ENCODE data around the gene DTNA. TPM values are rescaled to one million over a fixed set of nuclear protein-coding genes. Genes with fewer than 3 reads are reported as not detected.
A peak's percentile ranks its signal among the peaks of the same experiment; 100 is the strongest.
"Not testable (repeated sequence)": the region's sequence is repeated elsewhere in the genome, so short reads cannot be mapped to it uniquely, and the experiment has no call there.

The DTNA gene
- total and polyA plus RNA-seq, 3 experiments from 2014 or later = not detected

DNA sequence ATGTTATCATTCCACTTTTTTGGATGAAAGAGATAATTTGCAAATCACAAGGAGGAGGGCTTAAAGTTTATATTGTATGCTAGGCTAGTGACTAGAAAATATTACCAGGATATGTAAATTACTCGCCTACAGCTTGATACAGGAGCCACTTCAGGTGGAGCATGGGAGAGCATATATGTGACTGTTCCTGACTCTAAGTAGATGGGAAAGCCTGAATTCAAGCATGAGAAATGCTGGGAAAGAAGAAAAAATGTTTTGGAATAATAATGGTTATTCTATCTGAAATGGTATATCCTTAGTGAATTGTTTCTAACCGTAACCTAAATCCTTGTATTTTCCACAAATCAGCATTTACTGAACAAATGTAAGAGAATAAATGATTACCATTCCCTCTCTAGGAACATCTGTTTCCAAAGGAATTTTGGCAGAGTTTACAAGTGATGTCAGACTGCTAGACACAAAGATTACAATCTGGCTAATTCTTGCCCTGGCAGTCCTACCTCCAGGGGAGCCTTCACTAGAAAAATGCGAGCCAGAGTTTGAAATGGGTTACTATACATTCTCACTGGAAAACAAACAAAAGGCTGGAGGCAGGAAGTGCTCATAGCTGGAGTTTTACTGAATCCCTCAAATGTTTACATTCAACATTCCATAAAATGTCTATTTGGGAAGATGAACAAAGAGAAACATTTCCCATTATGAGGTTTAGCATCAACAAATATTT, 201.7 kb downstream of the DTNA start:
- no peaks in the 10 kb centered on the region for H3K36me3 Mint-ChIP-seq
- H3K27ac Mint-ChIP-seq = no peak overlapping the region
- POLR2A ChIA-PET = no interaction called here

DNA sequence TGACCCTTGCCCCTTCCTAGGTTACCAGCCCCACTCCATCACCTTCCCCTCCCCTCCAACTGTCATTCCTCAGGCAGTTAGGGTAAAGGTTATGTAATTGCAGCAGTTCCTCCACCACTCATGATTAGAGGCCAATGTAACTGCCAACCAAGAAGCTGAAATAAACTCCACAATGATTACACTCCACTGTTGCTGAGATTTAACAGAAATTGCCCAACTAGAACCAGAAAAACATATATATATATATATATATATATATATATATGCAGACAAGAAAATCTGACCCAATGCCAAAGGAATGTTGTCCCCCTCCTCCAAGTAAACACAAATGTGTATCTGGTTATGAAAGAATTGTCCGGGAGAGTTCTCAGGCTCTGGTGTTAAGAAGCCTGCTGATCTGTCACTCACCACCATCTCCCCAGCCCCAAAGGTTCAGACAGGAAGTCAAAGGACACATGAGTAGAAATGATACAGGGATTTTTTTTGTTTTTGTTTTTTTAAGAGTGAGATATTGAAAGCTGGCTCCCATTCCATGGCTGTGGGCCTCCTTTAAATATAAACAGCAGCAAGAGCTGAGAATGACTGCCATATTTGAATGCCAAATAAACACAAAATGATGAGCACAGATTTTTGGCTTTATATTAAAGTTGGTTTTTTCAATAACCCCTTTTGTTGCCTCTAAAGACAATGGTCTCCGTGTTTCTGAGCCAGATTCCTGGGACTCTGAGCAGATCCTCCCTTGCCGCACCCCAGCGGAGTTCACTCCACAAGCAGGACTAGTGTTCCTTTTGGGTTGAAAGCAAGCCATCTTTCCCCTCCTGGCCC, 204.0 kb downstream of the DTNA start:
- H3K27ac Mint-ChIP-seq = no peak overlapping the region
- H3K36me3 Mint-ChIP-seq = no peaks in the 10 kb centered on the region
- H3K36me3 ChIP-seq (ENCODE audit: insufficient read depth, low read length) = no peaks in the 10 kb centered on the region
- H3K4me1 ChIP-seq (ENCODE audit: insufficient read depth, low read length) = no peaks in the 10 kb centered on the region
- H3K27me3 Mint-ChIP-seq = peaks cover 5 to 7% of the 10 kb centered on the region in 2 donors
- H3K4me3 Mint-ChIP-seq = no peak overlapping the region
- H3K9me3 ChIP-seq (ENCODE audit: low read length) = no peaks in the 10 kb centered on the region
- no peaks in the 10 kb centered on the region for H3K4me1 Mint-ChIP-seq
- CTCF ChIA-PET = no interaction called here
- no peaks in the 10 kb centered on the region for H3K9me3 Mint-ChIP-seq
- no peaks in the 10 kb centered on the region for H3K27me3 ChIP-seq (ENCODE audit: insufficient read depth, low read length, poor library complexity, severe bottlenecking)
- no peak for DNase-seq
- no peak overlapping the region for H3K4me3 ChIP-seq (ENCODE audit: low read length)
- no peak overlapping the region for H3K27ac ChIP-seq (ENCODE audit: low read depth, low read length)
- POLR2A ChIA-PET = no interaction called here

More for the DNA sequence above, 201.7 kb downstream of the DTNA start:
- no peak for DNase-seq
- no peaks in the 10 kb centered on the region for H3K4me1 ChIP-seq (ENCODE audit: insufficient read depth, low read length)
- H3K4me3 ChIP-seq (ENCODE audit: low read length) = no peak overlapping the region
- no peaks in the 10 kb centered on the region for H3K4me1 Mint-ChIP-seq
- H3K9me3 ChIP-seq (ENCODE audit: low read length) = no peaks in the 10 kb centered on the region
- no peaks in the 10 kb centered on the region for H3K27me3 ChIP-seq (ENCODE audit: insufficient read depth, low read length, poor library complexity, severe bottlenecking)
- H3K27ac ChIP-seq (ENCODE audit: low read depth, low read length) = no peak overlapping the region
- CTCF ChIA-PET = no interaction called here
- no peaks in the 10 kb centered on the region for H3K9me3 Mint-ChIP-seq
- H3K36me3 ChIP-seq (ENCODE audit: insufficient read depth, low read length) = no peaks in the 10 kb centered on the region
- H3K4me3 Mint-ChIP-seq = no peak overlapping the region
- H3K27me3 Mint-ChIP-seq = peaks cover 5 to 7% of the 10 kb centered on the region in 2 donors

DNA sequence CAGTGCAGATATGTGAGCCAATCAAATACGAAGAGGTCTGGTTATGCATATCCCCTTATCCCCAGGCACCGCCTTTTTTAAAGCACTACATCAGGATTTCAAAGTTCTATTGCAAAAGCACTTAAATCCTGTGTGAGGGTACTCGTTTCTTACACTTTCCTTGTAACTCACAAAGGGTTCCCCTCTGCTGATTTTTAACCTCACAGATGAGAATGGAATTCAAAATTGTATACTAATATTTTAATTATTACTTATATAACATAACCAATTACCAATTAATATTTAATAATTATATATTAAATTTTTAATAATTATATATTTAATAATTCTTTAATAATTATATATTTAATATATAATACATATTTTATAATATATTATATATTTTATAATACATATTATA, 204.9 kb downstream of the DTNA start:
- no peak overlapping the region for H3K4me3 Mint-ChIP-seq
- CTCF ChIA-PET = no interaction called here
- DNase-seq = no peak
- Histone ChIP-seq H3K36me3 (ENCODE audit: insufficient read depth, low read length) (no peaks in the 10 kb centered on the region), H3K9me3 (ENCODE audit: low read length) (no peaks in the 10 kb centered on the region), H3K4me3 (ENCODE audit: low read length) (no peak overlapping the region), H3K27me3 (ENCODE audit: insufficient read depth, low read length, poor library complexity, severe bottlenecking) (no peaks in the 10 kb centered on the region), H3K27ac (ENCODE audit: low read depth, low read length) (no peak overlapping the region), H3K4me1 (ENCODE audit: insufficient read depth, low read length) (no peaks in the 10 kb centered on the region)
- H3K27me3 Mint-ChIP-seq = peaks cover 5 to 7% of the 10 kb centered on the region in 2 donors
- no peaks in the 10 kb centered on the region for H3K9me3 Mint-ChIP-seq
- H3K36me3 Mint-ChIP-seq = no peaks in the 10 kb centered on the region
- H3K27ac Mint-ChIP-seq = peak overlapping the region in 1 of 8 donors; percentile 12
- H3K4me1 Mint-ChIP-seq = no peaks in the 10 kb centered on the region
- POLR2A ChIA-PET = no interaction called here

DNA sequence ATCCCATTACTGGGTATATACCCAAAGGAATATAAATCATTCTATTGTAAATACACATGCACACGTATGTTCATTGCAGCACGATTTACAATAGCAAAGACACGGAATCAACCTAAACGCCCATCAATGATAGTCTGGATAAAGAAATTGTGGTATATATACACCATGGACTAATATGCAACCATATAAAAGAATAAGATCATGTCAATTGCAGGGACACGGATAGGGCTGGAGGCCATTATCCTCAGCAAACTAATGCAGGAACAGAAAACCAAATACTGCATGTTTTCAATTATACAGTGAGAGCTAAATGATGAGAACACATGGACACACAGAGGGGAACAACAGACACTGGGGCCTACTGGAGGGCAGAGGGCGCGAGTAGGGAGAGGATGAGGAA, 206.4 kb downstream of the DTNA start:
- H3K27me3 ChIP-seq (ENCODE audit: insufficient read depth, low read length, poor library complexity, severe bottlenecking); H3K27ac Mint-ChIP-seq; POLR2A ChIA-PET; H3K9me3 ChIP-seq (ENCODE audit: low read length); CTCF ChIA-PET; H3K4me3 Mint-ChIP-seq; H3K4me3 ChIP-seq (ENCODE audit: low read length); H3K27ac ChIP-seq (ENCODE audit: low read depth, low read length); H3K9me3 Mint-ChIP-seq; H3K4me1 Mint-ChIP-seq; DNase-seq; H3K36me3 Mint-ChIP-seq; H3K4me1 ChIP-seq (ENCODE audit: insufficient read depth, low read length); H3K36me3 ChIP-seq (ENCODE audit: insufficient read depth, low read length): not testable (repeated sequence)
- peaks cover 5 to 14% of the 10 kb centered on the region in 2 donors for H3K27me3 Mint-ChIP-seq

DNA sequence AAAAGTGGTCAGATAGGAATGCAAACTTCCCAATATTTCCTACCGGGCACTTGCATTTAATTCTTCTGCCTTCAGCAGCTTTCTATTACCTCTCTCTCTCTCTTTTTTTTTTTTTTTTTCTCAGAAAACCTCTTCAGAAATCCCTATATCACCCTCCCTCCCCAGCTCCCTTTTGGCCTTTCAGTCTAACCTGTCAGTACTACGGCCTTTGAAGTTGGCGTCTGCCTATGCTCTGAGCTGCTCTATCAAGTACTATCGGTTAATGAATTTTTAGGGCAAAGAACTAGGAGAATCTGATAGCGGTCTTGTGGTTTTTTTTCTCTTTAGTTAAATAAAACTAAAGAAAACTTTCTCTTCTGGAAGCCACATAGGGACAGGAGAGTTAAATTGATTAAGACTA, 208.8 kb downstream of the DTNA start:
- no peaks in the 10 kb centered on the region for H3K36me3 ChIP-seq (ENCODE audit: insufficient read depth, low read length)
- H3K27ac Mint-ChIP-seq = no peak overlapping the region
- H3K9me3 ChIP-seq (ENCODE audit: low read length) = no peaks in the 10 kb centered on the region
- H3K27ac ChIP-seq (ENCODE audit: low read depth, low read length) = no peak overlapping the region
- H3K9me3 Mint-ChIP-seq = no peaks in the 10 kb centered on the region
- H3K4me3 Mint-ChIP-seq = no peak overlapping the region
- no peaks in the 10 kb centered on the region for H3K4me1 ChIP-seq (ENCODE audit: insufficient read depth, low read length)
- peaks cover 5 to 16% of the 10 kb centered on the region in 2 donors for H3K27me3 Mint-ChIP-seq
- H3K27me3 ChIP-seq (ENCODE audit: insufficient read depth, low read length, poor library complexity, severe bottlenecking) = no peaks in the 10 kb centered on the region
- no peaks in the 10 kb centered on the region for H3K36me3 Mint-ChIP-seq
- ChIA-PET CTCF (no interaction called here), POLR2A (no interaction called here)
- H3K4me1 Mint-ChIP-seq = no peaks in the 10 kb centered on the region
- DNase-seq = no peak
- no peak overlapping the region for H3K4me3 ChIP-seq (ENCODE audit: low read length)

DNA sequence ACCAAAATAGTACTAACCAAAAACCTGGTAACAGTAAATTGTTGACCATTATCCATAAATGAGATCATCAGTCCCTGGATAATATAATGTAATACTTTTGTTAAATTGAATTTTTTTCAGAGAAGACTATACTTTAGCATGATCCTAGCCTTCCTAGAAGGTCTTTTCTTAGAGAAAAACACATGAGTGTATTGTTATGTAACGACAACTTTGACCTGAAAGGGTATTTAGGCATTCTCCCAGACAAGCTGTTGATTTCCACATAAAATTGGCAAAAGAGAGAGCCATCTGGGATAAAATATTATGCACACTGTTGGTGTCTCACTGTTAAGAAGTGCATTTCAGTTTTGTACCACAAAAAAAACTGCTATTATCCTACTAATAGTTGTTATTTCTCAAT, 211.1 kb downstream of the DTNA start:
- no peaks in the 10 kb centered on the region for H3K36me3 Mint-ChIP-seq
- CTCF ChIA-PET = no interaction called here
- no peak overlapping the region for H3K4me3 ChIP-seq (ENCODE audit: low read length)
- H3K27me3 Mint-ChIP-seq = peaks cover 6 to 12% of the 10 kb centered on the region in 2 donors
- no peaks in the 10 kb centered on the region for H3K9me3 Mint-ChIP-seq
- no peak overlapping the region for H3K4me3 Mint-ChIP-seq
- no peaks in the 10 kb centered on the region for H3K9me3 ChIP-seq (ENCODE audit: low read length)
- no peaks in the 10 kb centered on the region for H3K4me1 ChIP-seq (ENCODE audit: insufficient read depth, low read length)
- no peaks in the 10 kb centered on the region for H3K36me3 ChIP-seq (ENCODE audit: insufficient read depth, low read length)
- POLR2A ChIA-PET = no interaction called here
- no peak overlapping the region for H3K27ac ChIP-seq (ENCODE audit: low read depth, low read length)
- no peak for DNase-seq
- no peak overlapping the region for H3K27ac Mint-ChIP-seq
- H3K4me1 Mint-ChIP-seq = no peaks in the 10 kb centered on the region
- H3K27me3 ChIP-seq (ENCODE audit: insufficient read depth, low read length, poor library complexity, severe bottlenecking) = no peaks in the 10 kb centered on the region

DNA sequence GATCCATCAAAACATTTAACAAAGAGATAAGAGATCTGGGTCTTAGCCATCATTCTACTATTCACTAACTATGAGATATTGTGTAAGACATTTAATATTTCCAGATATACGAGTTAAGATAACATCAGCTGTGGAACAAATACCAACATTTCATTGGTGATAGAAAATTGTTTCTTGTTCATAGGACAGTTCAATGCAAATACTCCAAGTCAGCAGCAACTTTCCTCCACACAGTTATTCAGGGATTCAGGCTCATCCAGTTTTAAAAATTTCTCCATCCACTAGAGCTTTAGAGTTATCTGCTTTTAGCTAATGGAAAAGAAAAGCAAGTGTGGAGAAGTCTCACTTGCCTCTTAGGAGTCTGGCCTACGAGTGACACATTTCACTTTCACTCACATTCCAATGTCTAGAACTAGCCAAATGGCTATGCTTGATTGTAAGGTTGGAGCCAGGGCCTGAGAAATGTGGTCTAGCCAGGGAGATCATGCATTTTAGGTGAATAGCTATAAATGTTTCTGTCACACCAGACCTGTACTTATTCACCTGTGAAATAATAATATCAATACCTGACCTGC, 211.8 kb downstream of the DTNA start:
- Mint-ChIP-seq H3K9me3 (no peaks in the 10 kb centered on the region), H3K4me1 (no peaks in the 10 kb centered on the region), H3K27ac (no peak overlapping the region), H3K4me3 (no peak overlapping the region), H3K27me3 (peaks cover 6 to 12% of the 10 kb centered on the region in 2 donors), H3K36me3 (no peaks in the 10 kb centered on the region)
- Histone ChIP-seq H3K36me3 (ENCODE audit: insufficient read depth, low read length) (no peaks in the 10 kb centered on the region), H3K27ac (ENCODE audit: low read depth, low read length) (no peak overlapping the region), H3K4me1 (ENCODE audit: insufficient read depth, low read length) (no peaks in the 10 kb centered on the region), H3K27me3 (ENCODE audit: insufficient read depth, low read length, poor library complexity, severe bottlenecking) (no peaks in the 10 kb centered on the region), H3K4me3 (ENCODE audit: low read length) (no peak overlapping the region), H3K9me3 (ENCODE audit: low read length) (no peaks in the 10 kb centered on the region)
- CTCF ChIA-PET = no interaction called here
- no peak for DNase-seq
- POLR2A ChIA-PET = no interaction called here

DNA sequence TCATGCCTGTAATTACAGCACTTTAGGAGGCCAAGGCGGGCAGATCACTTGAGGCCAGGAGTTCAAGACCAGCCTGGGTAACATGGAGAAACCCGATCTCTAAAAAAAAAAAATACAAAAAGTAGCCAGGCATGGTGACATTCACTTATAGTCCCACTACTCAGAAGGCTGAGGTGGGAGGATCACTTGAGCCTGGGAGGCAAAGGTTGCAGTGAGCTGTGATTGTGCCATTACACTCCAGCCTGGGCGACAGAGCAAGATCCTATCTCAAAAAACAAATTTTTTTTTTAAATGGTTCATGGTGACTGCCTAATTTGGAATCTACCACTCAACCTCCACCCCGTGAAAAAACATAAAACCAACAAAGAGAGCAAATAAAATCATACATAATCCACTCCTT, 212.5 kb downstream of the DTNA start:
- H3K27me3 Mint-ChIP-seq = peaks cover 6 to 12% of the 10 kb centered on the region in 2 donors
- H3K4me1 Mint-ChIP-seq; H3K27me3 ChIP-seq (ENCODE audit: insufficient read depth, low read length, poor library complexity, severe bottlenecking); H3K9me3 Mint-ChIP-seq; H3K4me3 ChIP-seq (ENCODE audit: low read length); H3K4me3 Mint-ChIP-seq; H3K36me3 ChIP-seq (ENCODE audit: insufficient read depth, low read length); DNase-seq; CTCF ChIA-PET; H3K9me3 ChIP-seq (ENCODE audit: low read length); H3K27ac ChIP-seq (ENCODE audit: low read depth, low read length); H3K27ac Mint-ChIP-seq; POLR2A ChIA-PET; H3K36me3 Mint-ChIP-seq; H3K4me1 ChIP-seq (ENCODE audit: insufficient read depth, low read length): not testable (repeated sequence)

Measured in CD8-positive, alpha-beta memory T cell (primary cell).